ENCODE results near the gene SLC25A31.
A peak's percentile ranks its signal among the peaks of the same experiment; 100 is the strongest.

The SLC25A31 gene

DNA sequence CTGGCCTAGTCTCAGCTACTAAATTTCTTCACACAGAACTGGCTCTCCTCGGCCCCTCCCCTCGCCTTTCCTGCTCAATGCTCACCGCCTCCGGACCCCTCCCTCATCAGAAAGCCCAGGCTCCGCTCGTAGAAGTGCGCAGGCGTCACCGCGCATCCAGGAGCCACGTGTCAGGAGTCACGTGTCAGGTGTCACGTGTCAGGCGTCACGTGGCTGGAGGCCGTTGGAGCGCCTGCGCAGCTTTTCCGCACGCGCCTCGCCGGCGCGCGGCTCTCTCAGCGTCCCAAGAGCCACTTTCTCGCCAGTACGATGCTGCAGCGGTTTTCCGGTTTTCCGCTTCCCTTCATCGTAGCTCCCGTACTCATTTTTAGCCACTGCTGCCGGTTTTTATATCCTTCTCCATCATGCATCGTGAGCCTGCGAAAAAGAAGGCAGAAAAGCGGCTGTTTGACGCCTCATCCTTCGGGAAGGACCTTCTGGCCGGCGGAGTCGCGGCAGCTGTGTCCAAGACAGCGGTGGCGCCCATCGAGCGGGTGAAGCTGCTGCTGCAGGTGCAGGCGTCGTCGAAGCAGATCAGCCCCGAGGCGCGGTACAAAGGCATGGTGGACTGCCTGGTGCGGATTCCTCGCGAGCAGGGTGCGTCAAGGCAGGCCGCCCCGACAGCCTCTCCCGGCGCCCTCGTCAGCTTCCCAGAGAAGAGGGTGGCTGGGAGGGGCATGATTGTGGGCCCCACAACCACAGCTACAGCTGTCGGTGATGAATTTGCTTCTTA lies at the start of gene SLC25A31:
SLC25A31 (plus strand) TSS at position 259 of the 772 bp plus-strand sequence; CDS start at position 405, 146 bp downstream.
- DNase-seq = no peak

DNA sequence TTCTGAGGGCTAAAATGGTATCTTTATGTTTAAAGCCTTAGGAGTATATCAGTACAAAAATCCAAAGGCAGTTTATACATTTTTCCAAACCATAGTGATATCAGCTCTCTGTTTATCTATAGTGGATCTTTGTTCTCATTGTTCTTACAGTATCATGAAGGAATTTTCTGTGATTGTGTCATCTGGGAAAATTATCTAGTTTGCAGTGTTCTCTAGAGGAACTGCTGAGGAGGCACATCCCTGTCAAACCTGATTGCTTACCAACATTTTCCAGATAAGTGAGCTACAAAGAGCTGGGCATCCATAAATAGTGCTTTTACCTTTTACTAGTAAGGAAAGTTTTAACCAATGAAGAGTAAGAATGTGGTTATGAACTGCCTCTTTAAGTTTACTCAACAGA lies 44.9 kb upstream of the SLC25A31 start:
- no peak for DNase-seq

DNA sequence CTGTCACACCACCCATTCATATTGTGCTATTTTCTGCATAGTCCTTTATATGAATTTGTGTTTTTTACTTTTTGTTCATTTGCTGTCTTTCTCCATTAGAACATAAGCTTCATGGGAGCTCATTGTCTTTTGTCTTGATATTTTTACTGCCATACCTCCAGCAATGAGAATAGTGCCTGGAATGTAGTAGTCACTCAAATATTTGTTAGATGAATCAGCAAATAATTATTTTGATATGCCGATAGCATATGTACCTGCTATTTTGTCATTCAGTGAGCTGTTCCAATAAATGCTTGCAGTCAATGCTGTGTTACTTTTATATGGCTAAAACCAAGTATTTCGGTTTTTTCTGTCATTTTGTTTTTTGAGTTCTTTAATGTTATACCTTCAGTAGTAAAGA lies 43.5 kb upstream of the SLC25A31 start:
- no peak for DNase-seq

DNA sequence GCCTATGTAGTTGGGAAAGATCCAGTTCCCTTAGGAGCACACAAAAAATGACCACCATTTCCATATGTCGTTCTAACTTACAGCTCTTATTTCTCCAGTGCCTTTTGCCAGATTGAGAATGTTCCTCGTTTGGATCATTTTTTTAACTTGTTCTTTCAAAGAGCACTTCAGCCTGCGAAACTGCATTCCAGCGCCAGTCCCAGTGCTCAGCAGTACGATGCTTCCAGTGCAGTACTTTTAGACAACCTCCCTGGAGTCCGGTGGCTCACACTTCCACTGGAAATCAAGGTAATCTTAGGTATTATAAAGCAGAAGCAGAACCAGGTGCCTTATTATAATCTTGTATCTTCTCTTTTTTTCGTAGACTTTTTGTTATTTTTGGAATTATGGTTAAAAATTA lies 42.6 kb upstream of the SLC25A31 start:
- no peak for DNase-seq

DNA sequence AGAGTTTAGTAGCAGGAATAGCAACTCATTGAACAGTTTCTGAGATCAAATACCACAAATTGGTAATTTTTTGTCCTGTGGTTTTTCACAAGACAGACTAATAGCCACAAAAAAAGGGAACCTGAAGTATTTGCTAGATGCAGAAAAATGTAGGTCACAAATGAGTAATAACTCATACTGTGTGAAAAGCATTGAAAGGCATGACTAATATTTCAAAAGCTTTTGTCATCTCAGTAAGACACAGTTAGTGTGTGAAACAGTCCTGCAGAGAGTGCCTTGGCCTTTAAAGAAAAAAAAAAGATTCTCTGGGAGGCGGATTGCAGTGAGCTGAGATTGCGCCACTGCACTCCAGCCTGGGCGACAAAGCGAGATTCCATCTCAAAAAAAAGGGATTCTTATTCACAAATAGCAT lies 31.4 kb upstream of the SLC25A31 start:
- no peak for DNase-seq

DNA sequence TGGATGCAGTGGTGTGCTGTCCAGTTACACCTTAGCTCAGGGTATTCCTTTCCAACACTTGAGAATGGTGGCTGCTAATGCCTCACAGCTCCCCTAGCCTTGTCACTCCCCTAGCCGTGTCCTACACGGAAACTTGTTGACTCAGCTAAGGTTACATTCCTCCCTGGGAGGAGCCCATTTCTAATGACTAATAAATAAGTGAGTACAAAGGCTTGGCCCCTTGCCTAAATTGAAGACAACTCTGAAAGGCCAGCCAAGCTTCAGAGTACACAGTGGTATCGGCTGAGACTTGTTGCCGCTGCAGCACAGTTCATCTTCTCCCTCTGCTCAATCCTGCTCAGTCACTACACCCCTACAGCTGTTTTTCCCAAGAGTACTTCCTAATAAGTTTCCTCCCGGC lies 21.2 kb upstream of the SLC25A31 start:
- DNase-seq = no peak

DNA sequence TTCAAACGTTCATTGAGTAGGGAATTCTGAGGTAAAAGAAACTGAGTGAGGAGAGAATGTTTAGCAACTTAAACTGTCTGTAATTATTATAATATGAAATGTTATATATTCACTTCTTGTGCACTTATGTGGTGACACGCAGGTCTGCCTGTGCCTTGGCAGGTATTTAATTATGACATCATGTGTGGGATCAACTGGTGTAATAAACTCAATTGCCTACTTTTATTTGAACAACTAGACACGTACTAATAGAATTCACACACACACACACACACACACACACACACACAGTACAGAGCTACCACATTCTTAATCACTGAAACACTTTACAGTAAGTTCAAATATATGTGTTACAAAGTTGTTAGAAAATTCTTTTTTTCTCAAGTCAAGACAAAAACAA lies 20.7 kb upstream of the SLC25A31 start:
- DNase-seq = no peak

DNA sequence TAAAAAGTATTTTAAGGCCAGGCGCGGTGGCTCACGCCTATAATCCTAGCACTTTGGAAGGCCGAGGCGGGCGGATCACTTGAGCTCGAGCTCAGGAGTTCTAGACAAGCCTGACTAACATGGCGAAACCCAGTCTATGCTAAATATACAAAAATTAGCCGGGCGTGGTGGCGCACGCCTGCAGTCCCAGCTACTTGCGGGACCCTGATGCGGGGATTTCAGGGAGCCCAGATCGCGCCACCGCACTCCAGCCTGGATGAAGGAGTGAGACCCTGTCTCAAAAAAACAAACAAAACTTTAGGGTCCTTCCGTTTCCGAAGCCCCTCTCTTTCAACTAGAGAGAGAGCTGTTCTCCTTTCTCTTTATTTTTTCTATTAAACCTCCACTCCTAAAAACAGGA lies 1.2 kb downstream of the SLC25A31 start:
- no peak for DNase-seq

DNA sequence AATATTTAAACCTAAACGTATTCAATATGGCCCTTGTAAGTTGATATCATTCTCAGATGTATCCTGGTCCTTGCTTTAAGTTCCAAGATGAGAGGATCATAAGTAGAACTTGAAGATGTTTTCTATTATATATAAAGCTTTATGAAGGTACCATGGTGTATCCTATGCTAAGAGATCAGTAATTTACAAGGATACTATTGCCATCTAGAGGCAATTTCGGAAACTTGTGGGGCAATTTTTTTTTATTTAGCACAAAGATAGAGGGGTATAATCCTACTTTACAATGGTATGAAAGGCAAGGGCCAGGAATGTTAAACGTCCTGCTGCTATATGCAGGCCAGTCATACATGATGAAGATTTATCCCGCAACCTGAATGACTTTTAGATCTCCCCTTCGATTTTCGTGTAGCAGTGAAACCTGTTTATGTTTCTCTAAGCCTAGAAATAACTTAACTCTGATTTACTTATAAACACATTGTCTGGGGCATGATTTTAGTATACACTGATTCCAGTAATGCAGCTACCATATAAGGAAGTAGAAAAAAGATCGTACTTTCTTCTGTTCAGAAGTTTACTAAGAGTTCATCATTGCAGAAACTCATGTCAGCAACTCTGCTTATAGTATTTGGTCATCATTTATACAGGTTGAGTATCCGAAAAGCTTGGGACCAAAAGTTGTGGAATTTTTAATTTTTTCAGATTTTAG lies 2.6 kb downstream of the SLC25A31 start:
- DNase-seq = peak; percentile 14 to 70

DNA sequence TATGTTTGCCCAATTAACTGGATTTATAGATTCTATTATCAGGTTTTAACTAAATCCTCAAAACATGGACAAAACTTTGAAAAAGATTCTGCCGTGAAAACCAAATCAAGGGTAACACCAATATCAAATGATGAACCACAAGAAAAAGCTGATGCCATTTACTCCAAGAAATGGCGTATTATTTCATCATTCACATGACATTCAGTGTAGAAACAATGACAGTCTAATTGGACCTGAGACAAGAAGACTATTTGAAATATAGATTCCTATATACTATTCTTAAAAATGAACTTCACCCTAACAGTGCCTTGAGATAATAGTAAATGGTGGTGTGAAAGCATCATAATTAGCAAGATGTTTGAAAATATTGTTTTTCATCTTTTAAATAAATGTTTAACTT lies 4.8 kb downstream of the SLC25A31 start:
- no peak for DNase-seq

DNA sequence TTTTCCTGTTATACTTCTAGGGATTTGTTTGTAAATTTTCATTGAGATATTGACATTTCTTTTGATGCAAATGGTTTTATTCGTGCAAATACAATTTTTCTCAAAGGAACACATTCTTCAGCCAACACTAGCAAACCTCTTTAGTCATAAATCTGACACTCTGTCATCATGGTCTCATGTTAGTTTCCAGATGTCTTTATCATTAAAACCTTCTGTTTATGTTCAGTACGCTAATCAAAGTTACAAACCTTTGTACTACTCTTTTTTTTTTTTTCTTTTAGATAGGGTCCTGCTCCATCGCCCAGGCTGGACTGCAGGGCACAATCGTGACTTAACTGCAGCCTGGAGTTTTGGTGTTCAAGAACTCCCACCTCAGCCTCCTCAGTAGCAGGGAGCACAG lies 7.1 kb downstream of the SLC25A31 start:
- no peak for DNase-seq

DNA sequence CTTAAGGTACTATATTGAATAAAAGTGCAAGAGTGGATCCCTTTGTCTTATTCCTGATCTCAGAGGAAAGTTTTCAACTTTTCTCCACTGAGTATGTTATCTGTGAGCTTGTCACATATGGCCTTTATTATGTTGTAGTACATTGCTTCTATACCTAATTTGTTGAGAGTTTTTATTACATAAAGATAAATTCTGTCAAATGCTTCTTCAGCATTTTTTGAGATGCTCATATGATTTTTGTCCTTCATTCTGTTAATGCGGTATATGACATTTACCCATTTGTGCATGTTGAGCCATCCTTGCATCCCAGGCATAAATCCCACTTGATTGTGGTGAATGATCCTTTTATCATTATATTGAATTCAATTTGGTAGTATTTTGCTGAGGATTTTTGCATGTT lies 11.0 kb downstream of the SLC25A31 start:
- no peak for DNase-seq

DNA sequence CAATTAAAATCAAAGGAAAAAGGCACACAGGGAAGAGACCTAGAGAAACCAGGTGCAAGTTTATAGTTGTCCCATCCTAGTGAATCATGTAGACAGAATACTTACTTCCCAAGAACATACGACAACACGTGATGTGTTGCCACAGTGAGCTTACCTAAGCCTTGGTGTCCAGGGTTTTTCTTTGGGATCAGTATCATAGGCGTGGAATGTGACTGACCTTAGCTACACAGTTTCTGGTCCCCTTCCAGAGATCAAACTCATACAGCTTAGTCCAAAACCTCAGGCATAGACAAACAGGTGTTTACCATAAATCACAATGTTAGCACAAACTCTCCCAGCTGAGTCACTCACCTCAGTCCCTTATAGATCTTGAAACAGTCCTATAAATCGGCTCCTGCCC lies 17.7 kb downstream of the SLC25A31 start:
- DNase-seq = no peak

DNA sequence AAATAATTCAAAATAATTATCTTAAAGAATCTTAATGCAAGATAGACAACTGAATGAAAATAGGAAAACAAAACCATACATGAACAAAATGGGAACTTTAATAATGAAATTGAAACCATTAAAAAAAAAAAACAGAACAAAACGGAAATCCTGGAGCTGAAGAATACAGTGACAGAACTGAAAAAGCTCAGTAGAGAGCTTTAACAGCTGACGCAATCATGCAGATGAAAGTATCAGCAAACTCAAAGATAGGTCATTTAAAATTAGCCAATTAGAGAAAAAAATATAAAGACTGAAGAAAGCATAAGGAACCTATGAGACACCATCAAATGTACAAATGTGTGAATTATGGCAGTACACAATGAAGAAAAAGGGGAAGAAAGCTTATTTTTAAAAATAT lies 18.8 kb downstream of the SLC25A31 start:
- no peak for DNase-seq

DNA sequence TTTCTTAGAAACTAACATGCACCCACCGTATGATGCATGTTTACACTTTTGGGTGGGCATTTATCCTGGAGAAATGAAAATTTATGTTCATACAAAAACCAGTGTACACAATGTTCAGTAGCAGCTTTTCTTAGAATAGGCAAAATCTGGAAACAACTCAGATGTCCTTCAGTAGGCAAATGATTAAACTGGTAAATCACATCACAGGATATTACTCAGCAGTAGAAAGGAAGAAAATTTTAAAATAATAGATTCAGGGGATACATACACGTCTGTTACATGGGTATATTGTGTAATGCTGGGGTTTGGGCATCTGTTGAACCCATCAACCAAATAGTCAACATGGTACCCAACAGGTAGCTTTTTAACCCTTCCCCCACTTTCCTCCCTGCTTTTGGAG lies 26.7 kb downstream of the SLC25A31 start:
- no peak for DNase-seq

DNA sequence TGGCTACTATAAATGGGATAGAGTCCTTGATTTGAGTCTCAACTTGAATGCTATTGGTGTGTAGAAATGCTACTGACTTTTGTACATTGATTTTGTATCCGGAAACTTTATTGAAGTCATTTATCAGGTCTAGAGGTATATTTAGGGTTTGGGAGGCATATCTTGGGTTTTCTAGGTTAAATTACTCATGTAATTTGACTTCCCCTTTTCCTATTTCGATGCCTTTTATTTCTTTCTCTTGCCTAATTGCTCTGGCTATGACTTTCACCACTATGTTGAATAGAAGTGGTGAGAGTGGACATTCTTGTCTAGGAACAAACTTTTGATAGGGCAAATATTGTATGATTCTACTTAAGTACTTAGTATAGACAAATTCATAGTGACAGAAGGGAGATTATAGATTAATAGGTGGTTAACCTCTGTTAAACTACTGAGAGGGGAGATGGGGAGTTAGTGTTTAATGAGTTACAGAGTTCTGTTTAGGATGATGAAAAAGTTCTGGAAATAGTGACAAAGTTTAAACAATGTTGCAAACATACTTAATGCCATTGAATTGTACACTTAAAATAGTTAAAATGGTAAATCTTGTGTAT lies 29.1 kb downstream of the SLC25A31 start:
- no peak for DNase-seq

DNA sequence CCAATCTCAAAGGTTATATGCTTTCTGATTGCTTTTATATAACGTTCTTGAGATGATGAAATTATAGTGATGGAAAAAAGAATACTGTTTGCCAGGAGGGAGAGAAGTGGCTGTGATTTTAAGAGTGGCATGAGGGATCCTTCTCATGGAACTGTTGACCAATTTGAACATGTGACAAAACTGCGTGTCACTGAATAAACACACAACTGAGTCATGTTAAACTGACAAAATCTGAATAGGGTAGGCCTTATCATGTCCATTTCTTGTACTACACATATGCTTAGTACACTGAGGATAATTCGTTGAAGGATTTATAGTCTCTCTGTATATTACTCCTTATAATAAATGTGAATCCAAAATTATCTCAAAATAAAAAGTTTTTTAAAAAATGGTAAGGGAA lies 29.7 kb downstream of the SLC25A31 start:
- no peak for DNase-seq

DNA sequence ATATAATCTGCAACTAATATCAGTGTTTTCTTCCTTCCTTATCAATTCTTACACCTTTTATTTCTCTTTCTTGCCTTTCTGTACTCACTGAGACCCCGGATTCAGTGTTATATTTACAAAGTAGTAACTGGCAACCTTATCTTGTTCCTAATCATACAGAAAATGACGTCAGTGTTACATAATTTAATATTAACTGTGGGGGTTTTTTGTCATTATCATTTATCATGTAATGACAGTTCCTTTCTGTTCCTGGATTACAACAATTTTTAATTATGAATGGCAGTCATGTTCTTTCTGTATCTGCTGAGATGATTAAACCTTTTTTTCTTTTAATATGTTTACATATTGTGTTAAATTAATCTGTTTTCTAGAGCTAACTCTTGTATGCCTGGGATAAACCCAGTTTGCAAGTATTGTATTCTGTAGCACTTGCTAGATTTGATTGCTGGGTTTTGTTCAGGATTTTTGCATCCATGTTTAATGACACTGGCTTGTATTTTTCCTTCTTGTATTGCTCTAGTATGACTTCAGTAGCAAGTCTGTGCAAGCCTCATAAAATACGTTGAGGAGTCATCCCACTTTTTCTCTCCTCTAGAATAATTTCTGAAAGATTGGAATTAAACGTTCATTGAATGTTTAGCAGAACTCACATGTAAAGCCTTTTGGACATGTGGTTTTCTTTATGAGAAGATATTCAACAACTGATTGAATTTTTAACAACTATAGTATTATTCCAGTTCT lies 41.5 kb downstream of the SLC25A31 start:
- peak in 1 of 2 experiments; percentile 6 for DNase-seq

DNA sequence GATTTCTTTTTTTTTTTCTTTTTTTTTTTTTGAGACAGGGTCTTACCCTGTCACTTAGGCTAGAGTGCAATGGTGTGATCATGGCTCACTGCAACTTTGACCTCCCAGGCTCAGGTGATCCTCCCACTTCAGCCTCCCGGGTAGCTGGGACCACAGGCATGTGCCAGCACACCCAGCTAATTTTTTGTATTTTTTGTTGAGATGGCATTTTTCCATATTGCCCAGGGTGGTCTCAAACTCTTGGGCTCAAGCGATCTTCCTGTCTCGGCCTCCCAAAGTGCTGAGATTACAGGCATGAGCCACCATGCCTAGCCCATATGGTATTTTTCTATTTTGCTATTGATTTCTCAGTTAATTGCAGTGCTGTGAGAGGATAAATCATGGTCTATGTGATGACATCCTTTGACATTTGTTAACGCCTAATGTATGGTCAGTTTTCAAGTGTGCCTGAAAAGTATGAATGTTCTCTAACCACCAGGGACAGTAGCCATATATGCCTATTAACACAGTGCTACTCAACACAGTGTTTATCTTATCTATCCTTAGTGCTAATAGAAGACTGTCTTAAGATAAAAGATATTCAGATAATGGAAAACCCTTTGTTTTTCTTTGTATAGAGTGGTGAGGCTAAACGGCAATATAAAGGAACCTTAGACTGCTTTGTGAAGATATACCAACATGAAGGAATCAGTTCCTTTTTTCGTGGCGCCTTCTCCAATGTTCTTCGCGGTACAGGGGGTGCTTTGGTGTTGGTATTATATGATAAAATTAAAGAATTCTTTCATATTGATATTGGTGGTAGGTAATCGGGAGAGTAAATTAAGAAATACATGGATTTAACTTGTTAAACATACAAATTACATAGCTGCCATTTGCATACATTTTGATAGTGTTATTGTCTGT lies 42.8 kb downstream of the SLC25A31 start:
- DNase-seq = no peak

DNA sequence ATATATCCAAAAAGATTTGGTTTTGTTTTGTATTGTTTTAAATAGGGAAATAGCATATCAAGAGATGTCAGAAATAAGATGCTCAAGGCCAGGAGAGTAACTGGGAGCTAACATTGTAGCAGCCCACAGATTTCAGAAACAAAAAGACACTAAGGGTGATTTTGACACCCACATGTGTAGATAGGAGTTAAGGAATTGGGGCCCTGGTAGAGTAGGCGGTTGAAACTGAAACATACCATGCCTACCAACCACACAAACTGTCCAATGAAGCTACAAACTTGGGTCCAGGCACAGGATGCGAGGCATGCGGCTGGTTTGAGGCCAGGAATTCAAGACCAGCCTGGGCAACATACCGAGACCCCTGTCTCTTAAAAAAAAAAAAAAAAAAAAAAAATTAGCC lies 45.6 kb downstream of the SLC25A31 start:
- peak in 1 of 2 experiments; percentile 65 for DNase-seq

DNA sequence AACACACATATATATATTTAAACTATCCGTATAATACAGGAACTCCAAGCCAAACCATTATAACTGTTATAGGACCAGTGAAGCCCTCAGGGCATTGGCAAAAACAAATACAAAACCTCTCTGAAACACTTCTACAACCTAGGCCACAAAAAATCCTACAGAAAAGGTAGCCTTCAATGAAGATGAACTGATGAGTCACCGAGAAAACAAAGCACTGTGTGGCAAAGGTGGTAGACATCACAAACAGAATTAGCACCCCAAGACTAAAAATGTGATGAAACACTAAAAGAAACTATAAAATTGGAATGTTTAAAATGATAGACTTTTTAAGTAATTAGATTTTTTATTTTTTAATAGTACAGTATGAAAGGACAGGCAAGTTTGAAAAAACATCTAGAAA lies 46.4 kb downstream of the SLC25A31 start:
- peak; percentile 77 to 85 for DNase-seq

DNA sequence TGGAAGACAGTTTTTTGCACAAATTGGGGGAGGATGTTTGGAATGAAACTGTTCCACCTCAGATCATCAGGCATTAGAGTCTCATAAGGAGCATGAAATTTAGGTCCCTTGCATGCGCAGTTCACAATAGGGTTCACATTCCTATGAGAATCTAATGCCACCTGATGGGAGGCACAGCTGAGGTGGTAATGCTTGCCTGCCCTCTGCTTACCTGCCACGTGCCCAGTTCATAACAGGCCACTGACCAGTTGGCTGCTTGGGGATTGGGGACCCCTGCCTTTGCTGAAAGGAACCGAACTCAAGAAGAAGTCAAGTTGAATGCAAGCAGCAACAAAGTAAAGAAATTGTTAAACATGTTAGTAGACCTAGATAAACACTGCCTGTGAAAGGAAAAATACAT lies 47.3 kb downstream of the SLC25A31 start:
- DNase-seq = peak in 1 of 2 experiments; percentile 52
